Loucy (cell line): Measurements from ENCODE around the gene CDH22.

Experiments used
- EZH2phosphoT487 ChIP-seq: fragments of 200-600 bp; IDR thresholded peaks from 2 replicates; pipeline ENCODE4 v1.6.1; 2018; ENCODE audit warnings: antibody characterized with exemption, mild to moderate bottlenecking, moderate library complexity, borderline replicate concordance
- TF ChIP-seq, protein P1 (sequence below): fragments of 200-600 bp; sonication (generic); conservative IDR thresholded peaks from 2 replicates; pipeline ENCODE4 v1.5.1; 2014; ENCODE audit warnings: mild to moderate bottlenecking, antibody characterized with exemption, low read length

DNA sequence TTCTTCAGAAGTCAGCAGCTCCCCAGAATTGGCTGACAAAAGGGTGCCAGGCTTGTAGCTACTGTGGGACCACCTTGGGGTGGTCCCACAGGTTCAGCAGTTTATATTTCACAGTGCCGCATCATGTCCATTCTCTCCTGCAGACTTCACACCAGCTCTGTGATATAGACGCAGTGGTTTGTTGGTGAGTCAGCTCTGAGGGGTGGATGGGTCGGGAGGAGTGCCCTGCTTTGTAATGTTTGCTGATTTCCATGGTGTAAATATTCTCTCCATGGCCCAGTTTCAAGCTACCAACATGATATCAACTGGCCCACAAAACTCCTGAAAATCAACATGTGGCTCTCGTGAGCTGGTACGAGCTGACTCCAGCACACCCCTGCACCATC, 78.2 kb downstream of the CDH22 start:
- TF ChIP-seq, protein P1, sequence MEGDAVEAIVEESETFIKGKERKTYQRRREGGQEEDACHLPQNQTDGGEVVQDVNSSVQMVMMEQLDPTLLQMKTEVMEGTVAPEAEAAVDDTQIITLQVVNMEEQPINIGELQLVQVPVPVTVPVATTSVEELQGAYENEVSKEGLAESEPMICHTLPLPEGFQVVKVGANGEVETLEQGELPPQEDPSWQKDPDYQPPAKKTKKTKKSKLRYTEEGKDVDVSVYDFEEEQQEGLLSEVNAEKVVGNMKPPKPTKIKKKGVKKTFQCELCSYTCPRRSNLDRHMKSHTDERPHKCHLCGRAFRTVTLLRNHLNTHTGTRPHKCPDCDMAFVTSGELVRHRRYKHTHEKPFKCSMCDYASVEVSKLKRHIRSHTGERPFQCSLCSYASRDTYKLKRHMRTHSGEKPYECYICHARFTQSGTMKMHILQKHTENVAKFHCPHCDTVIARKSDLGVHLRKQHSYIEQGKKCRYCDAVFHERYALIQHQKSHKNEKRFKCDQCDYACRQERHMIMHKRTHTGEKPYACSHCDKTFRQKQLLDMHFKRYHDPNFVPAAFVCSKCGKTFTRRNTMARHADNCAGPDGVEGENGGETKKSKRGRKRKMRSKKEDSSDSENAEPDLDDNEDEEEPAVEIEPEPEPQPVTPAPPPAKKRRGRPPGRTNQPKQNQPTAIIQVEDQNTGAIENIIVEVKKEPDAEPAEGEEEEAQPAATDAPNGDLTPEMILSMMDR: no peak
- no peak for TF ChIP-seq EZH2phosphoT487
